GM18526 (cell line): ENCODE results near the gene RIMS4.

Source experiments
- POLR2A ChIP-seq: IDR thresholded peaks from 3 replicates; pipeline ENCODE4 v1.6.1; 2011; ENCODE audit not compliant: insufficient read length; ENCODE audit errors: extremely low read depth

The RIMS4 gene

DNA sequence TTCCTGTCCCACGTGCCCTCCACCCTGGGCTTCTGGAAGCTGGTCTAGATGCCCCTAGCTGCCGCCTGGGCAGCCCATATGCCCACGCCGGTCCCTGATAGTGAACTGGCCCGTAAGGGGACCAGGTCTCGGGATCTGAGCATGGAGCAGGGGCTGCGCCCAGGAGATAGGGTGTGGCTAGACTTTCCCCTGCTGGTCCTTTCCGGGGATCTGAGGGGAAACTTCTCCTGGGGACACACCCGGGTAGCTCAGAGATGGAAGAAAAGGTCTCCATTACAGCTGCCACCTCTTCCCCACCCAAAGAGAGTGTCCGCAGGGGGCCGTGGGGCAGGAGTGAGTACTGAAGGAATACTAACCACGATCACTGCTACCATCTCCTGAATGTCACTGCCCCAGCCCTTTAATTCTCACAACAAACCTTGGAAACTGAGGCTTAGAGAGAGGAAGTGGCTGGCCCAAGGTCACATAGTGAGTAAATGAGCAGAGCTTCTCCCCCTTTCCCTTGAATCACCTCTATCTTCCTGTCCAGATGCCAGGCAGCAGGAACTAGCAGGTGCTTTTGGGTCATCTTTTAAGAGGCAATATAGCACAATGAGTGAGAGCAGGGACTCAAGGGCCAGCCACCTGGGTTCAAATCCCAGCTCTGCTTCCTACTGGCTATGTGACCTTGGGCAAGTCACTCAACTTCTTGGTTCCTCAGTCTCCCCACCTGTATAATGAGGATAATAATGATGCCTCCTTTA lies 107.0 kb downstream of the RIMS4 start:
- no peak for TF ChIP-seq POLR2A

- TF ChIP-seq POLR2A: no peak
Observed at GRCh38 chr20:44702776-44703175, 107.6 kb downstream of the RIMS4 start.

GRCh38 chr20:44701858-44702256 lies 108.5 kb downstream of the RIMS4 start:
- no peak for TF ChIP-seq POLR2A
